AG04450 (cell line): ENCODE results near the gene PRKAG2. TPM values are rescaled to one million over a fixed set of nuclear protein-coding genes. Genes with fewer than 3 reads are reported as not detected.

Source experiments
- CTCF ChIA-PET: fragments of 300-600, 350-600 bp; formaldehyde crosslinking; extraction: SDS; loops from one replicate; lab custom pipeline; 2022; ENCODE audit warnings: antibody characterized with exemption, inconsistent platforms; lab: Charles Lee
- POLR2A ChIA-PET: fragments of 350-600 bp; formaldehyde crosslinking; extraction: SDS; loops from one replicate; lab custom pipeline; 2021; ENCODE audit warnings: antibody characterized with exemption, inconsistent platforms; lab: Yijun Ruan, JAX
- DNase-seq: peaks from one replicate; pipeline ENCODE4 v3.0.0-alpha.2; 2011; ENCODE audit warnings: low read depth, low spot score
- H3K27ac ChIP-seq: one replicate; pipeline ENCODE4 v1.5.1; 2012; ENCODE audit warnings: low read depth, low read length, control low read depth
- H3K27me3 ChIP-seq: one replicate; pipeline ENCODE4 v1.6.0; 2012; ENCODE audit warnings: low read length; ENCODE audit not compliant: control insufficient read depth, insufficient read depth
- H3K4me3 ChIP-seq: 2 replicates; pipeline ENCODE4 v1.5.1; 2011; ENCODE audit warnings: mild to moderate bottlenecking, low read depth, low read length, control low read depth
- H3K9me3 ChIP-seq: 2 replicates; pipeline ENCODE4 v1.5.1; 2012; ENCODE audit warnings: low read length; ENCODE audit not compliant: control insufficient read depth, insufficient read depth
- CTCF ChIP-seq: IDR thresholded peaks from 2 replicates; pipeline ENCODE4 v1.5.1; 2011; ENCODE audit warnings: low read depth, low read length, control low read depth, inconsistent platforms
- polyA plus RNA-seq: library from polyadenylated mRNA; depleted of rRNA; stranded (reverse); fragments of >200 nt; gene quantifications from 2 replicates; pipeline ENCODE4 v1.2.3, GENCODE V29; 2011

The PRKAG2 gene
- polyA plus RNA-seq, 1 experiment = 45.0 TPM

- POLR2A ChIA-PET = no interaction called here
- no peak overlapping the region for H3K4me3 ChIP-seq
- H3K27me3 ChIP-seq = peaks cover 43% of the 10 kb centered on the region
- no peak for TF ChIP-seq CTCF
- CTCF ChIA-PET = no interaction called here
- no peaks in the 10 kb centered on the region for H3K9me3 ChIP-seq
- no peak overlapping the region for H3K27ac ChIP-seq
- no peak for DNase-seq
Measured at GRCh38 chr7:151810441-151811232, 66.3 kb downstream of the PRKAG2 start.

GRCh38 chr7:151809864-151810170 lies 67.1 kb downstream of the PRKAG2 start:
- CTCF ChIA-PET = no interaction called here
- Histone ChIP-seq H3K9me3 (no peaks in the 10 kb centered on the region), H3K4me3 (no peak overlapping the region), H3K27ac (no peak overlapping the region), H3K27me3 (peaks cover 38% of the 10 kb centered on the region)
- no peak for DNase-seq
- no peak for TF ChIP-seq CTCF
- POLR2A ChIA-PET = no interaction called here

GRCh38 chr7:151809146-151809863 lies 67.6 kb downstream of the PRKAG2 start:
- DNase-seq = no peak
- Histone ChIP-seq H3K27me3 (peaks cover 35% of the 10 kb centered on the region), H3K9me3 (no peaks in the 10 kb centered on the region), H3K27ac (no peak overlapping the region), H3K4me3 (no peak overlapping the region)
- POLR2A ChIA-PET = no interaction called here
- TF ChIP-seq CTCF = no peak
- CTCF ChIA-PET = no interaction called here

- no peak overlapping the region for H3K4me3 ChIP-seq
- ChIA-PET POLR2A (no interaction called here), CTCF (no interaction called here)
- no peaks in the 10 kb centered on the region for H3K9me3 ChIP-seq
- TF ChIP-seq CTCF = no peak
- H3K27ac ChIP-seq = no peak overlapping the region
- no peak for DNase-seq
- peaks cover 30% of the 10 kb centered on the region for H3K27me3 ChIP-seq
Measured at GRCh38 chr7:151808400-151809145, 68.3 kb downstream of the PRKAG2 start.
